GM15510 (cell line): Measurements from ENCODE around the gene EBP.

Source experiments
- POLR2A ChIP-seq: IDR thresholded peaks from 3 replicates; pipeline ENCODE4 v1.6.1; 2011; ENCODE audit warnings: borderline replicate concordance; ENCODE audit not compliant: insufficient read length; ENCODE audit errors: extremely low read depth

EBP gene

GRCh38 chrX:48487362-48487798 lies 34.2 kb upstream of the EBP start:
- TF ChIP-seq POLR2A: no peak

- no peak for TF ChIP-seq POLR2A
Observed at GRCh38 chrX:48488034-48488433, 33.6 kb upstream of the EBP start.

GRCh38 chrX:48489296-48489695 lies 32.3 kb upstream of the EBP start:
- TF ChIP-seq POLR2A: no peak

- TF ChIP-seq POLR2A: no peak
Observed at GRCh38 chrX:48489892-48490291, 31.7 kb upstream of the EBP start.

GRCh38 chrX:48490661-48491060 lies 30.9 kb upstream of the EBP start:
- TF ChIP-seq POLR2A: no peak

- TF ChIP-seq POLR2A: no peak
Observed at GRCh38 chrX:48491809-48492208, 29.8 kb upstream of the EBP start.

GRCh38 chrX:48492293-48492910 lies 29.2 kb upstream of the EBP start:
- no peak for TF ChIP-seq POLR2A

GRCh38 chrX:48493890-48494364 lies 27.7 kb upstream of the EBP start:
- no peak for TF ChIP-seq POLR2A

- TF ChIP-seq POLR2A: no peak
Observed at GRCh38 chrX:48496660-48497059, 24.9 kb upstream of the EBP start.

GRCh38 chrX:48497871-48498270 lies 23.7 kb upstream of the EBP start:
- TF ChIP-seq POLR2A: no peak

GRCh38 chrX:48498374-48498809 lies 23.2 kb upstream of the EBP start:
- TF ChIP-seq POLR2A: no peak

- TF ChIP-seq POLR2A: no peak
Observed at GRCh38 chrX:48504261-48504660, 17.3 kb upstream of the EBP start.

- TF ChIP-seq POLR2A: no peak
Observed at GRCh38 chrX:48505481-48505880, 16.1 kb upstream of the EBP start.

- no peak for TF ChIP-seq POLR2A
Observed at GRCh38 chrX:48507246-48507645, 14.4 kb upstream of the EBP start.

- peak; percentile 71 for TF ChIP-seq POLR2A
Observed at GRCh38 chrX:48508400-48509244, 13.0 kb upstream of the EBP start, which contains the start of gene PORCN. Gene PORCN, plus strand, starts transcription at chrX:48508992. Its CDS starts 829 bp downstream, at chrX:48509821.

- no peak for TF ChIP-seq POLR2A
Observed at GRCh38 chrX:48509245-48509590, 12.4 kb upstream of the EBP start.
